GM19467 (cell line): ENCODE measurements around the gene LRFN3.
"Not testable (repeated sequence)": the region's sequence is repeated elsewhere in the genome, so short reads cannot be mapped to it uniquely, and the experiment has no call there.

ENCODE experiments used
- ATAC-seq: cut with Tn5 transposase; IDR thresholded peaks from one replicate; pipeline ENCODE4 v1.9.1; 2021; ENCODE audit warnings: mild to moderate bottlenecking, moderate library complexity; ENCODE audit not compliant: unreplicated experiment

The LRFN3 gene

GRCh38 chr19:35905178-35905727, 30.9 kb upstream of the LRFN3 start:
- ATAC-seq: no peak

- ATAC-seq: no peak
Measured at GRCh38 chr19:35907377-35907745, 28.8 kb upstream of the LRFN3 start.

DNA sequence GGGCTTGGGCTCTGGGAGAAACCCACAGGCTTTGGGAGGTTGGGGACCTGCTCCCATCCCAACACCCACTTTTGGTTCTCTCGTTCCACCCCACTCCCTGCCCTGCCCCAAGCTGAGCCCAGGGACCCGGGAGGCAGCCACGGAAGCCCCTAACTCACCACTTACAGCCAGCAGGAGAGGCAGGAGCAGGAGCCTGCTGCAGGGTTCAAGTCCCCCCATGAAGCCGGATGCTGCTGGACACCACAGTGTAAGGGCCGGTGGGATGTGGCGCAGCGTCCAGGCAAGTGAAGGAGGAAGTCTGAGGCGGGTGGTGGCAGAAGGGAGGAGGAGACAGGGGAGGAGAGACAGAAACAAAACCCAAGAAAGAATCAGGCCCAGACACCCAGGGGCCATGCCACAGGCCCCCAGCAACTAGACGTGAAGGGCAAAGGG, 28.1 kb upstream of the LRFN3 start, which contains the start of gene TYROBP:
TSS of gene TYROBP (minus strand) at position 286 of the 432 bp plus-strand sequence. CDS start at position 219, 67 bp downstream.
- no peak for ATAC-seq

DNA sequence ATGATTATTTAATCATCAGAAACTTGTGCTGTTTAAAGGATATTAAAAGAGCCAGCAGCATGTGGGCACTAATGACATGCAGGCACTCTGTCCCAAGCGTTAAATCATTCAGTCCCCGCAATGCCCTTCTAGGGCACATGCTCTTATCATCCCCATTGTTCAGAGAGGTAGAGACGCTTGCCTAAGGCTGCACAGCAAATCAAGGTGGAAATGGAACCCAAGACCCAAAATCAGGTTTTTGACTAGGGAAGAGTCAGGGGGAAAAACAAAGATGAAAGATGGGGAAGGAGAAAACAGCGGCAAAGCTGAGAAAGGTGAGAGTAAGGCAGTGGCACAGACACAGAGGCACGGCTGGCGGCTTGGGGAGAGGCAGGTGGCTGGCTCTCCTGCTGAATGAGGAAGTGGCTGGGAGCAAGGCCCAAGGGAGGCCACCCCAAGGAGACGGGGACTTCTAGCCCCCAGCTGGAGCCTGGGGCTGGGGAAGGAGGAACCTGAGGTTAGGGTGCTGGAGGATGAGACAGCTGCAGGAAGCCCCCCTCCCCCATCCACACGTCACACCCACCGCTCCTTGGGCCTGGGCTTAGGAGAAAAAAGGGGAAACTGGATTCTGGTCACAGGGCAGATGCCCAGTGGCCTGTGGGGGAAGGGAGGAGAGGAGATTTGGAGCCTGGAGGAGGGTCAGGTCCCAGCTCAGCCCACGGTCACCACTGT, 27.0 kb upstream of the LRFN3 start:
- no peak for ATAC-seq

DNA sequence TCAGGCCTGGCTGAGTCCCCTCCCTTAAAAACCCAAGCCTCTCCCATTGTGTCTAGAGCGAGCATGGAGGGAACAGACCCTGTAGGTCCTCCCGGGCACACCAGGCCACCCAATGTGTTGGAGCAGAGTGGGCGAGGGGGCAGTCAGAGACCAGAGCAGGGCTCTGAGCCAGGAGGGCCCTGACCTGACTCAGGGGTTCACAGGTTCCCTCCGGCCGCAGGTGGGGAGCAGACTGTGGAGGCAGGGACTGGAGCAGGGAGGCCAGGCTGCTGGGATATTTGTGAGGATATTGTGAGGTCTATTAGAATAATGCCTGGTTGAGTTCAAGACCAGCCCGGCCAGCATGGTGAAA, 26.5 kb upstream of the LRFN3 start:
- ATAC-seq: no peak

GRCh38 chr19:35910355-35910754, 25.8 kb upstream of the LRFN3 start:
- not testable (repeated sequence) for ATAC-seq

DNA sequence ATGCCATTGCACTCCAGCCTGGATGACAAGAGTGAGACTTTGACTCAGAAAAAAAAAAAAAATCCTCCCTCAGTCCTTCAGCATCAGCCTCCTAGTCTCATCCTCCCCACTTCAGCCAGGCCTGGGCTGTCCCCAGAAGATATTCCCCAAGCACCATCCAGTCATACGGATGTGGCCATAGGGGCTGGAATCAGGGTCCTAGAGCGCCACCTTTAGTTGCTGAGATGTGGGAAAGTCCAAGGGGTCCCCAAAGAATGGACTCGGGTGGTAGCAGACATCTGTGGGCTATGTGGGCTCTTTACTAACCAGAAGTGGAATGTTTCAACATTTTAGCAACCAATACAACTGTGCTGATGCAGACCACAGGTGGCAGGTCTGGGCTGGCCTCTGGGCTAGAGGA, 25.0 kb upstream of the LRFN3 start:
- ATAC-seq: no peak

DNA sequence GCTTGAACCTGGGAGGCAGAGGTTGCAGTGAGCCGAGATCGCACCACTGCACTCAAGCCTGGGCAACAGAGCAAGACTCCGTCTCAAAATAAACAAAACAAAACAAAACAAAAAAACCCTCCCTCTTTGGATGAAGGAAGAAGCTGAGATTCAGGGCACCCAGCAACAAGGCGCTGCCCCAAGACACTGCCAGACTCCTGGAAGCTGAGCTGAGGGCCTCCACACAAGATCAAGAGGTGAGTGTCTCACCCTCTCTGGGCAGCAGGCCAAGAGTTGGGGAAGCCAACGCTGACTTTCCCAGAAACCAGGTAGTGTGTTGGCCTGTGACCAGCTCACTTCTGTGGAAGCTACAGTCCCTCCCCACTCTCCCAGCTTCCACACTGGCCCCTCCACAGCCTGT, 24.4 kb upstream of the LRFN3 start:
- no peak for ATAC-seq

- ATAC-seq: no peak
Measured at GRCh38 chr19:35913589-35913988, 22.6 kb upstream of the LRFN3 start.

- no peak for ATAC-seq
Measured at GRCh38 chr19:35915443-35915842, 20.7 kb upstream of the LRFN3 start.

- no peak for ATAC-seq
Measured at GRCh38 chr19:35919306-35919705, 16.9 kb upstream of the LRFN3 start.

- ATAC-seq: no peak
Measured at GRCh38 chr19:35921012-35921411, 15.2 kb upstream of the LRFN3 start.

- no peak for ATAC-seq
Measured at GRCh38 chr19:35925501-35925900, 10.7 kb upstream of the LRFN3 start.

- no peak for ATAC-seq
Measured at GRCh38 chr19:35928507-35928906, 7.7 kb upstream of the LRFN3 start.

- no peak for ATAC-seq
Measured at GRCh38 chr19:35929876-35930275, 6.3 kb upstream of the LRFN3 start.

- peak; percentile 92 for ATAC-seq
Measured at GRCh38 chr19:35931161-35931873, 4.9 kb upstream of the LRFN3 start.

GRCh38 chr19:35931874-35932202, 4.3 kb upstream of the LRFN3 start:
- ATAC-seq: no peak

GRCh38 chr19:35932291-35932936, 3.8 kb upstream of the LRFN3 start:
- no peak for ATAC-seq

DNA sequence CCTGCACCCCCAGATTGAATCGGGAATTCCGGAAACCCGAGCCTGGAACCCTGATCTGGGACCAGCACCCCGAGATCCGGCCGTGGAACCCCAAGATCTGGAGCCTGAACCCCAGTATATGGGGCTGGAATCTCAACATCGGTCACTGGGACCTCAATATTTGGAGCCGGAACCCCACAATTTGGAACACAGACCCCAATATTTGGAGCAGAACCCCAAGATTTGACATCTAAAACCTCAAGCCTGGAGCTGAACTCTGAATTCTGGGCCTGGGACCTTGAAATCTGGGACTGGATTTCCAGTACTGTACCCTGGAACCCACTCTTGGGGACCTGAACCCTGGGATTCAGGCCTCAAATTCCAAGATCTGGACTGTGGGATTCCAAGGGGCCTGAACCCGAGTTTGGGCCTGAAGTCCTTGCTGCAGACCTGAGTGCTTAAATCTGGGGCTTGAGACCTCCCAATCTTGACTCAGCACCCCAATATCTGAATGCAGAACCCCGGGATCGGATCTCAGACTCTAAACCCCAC, 629 bp downstream of the LRFN3 start:
- no peak for ATAC-seq

- ATAC-seq: no peak
Measured at GRCh38 chr19:35937345-35938281, 1.4 kb downstream of the LRFN3 start.
